Measurements from ENCODE around the gene TLE5.
"Not testable (repeated sequence)": the region's sequence is repeated elsewhere in the genome, so short reads cannot be mapped to it uniquely, and the experiment has no call there.

The TLE5 gene

DNA sequence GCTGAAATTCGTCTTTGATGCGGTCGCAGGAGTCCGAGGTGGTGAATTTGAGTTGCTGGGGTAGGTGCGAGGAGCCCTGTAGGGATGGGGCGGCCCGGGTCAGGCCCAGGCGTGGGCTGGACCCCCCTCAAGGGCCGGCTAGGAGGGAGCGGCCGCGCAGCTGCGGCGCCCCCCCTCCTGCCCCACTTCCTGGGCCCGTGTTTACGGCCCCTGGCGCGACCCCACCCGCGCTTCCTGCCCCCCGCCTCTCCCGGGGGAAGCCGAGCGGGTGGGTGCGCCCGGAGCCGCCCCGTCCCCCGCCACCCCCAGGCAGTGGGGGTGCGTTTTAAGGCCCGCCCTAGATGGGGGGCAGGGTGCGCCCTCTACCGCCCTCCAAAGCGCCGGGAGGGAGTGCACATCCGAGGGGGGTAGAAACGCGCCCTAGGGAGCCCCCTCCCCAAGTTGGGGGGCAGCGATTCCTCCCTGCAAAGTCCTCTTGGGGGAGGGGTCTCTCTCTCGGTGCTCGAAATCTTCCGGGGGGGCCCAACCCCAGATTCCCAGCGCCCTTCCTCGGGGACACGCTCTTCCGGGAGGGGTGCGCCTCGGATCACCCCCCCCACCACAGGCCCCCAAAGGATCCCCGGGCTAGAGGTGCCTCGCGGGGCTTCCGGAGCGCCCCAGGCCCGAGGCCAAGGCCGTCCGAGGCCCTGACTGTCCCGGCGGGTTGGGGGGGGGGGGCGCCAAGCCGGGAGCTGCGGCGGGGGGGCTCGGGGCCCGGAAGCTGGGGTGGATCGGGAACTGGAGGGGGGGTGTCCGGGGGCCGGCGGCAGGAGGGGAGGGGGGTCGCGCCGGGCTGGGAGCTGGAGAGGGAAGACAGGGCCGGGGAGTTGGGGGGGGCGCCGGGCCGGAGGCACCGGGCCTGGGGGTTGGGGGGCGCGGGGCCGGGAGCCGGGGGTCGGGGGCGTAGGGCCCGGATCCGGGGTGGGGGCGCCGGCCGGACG, 823 bp downstream of the TLE5 start:
- peak; percentile 30 for DNase-seq (ENCODE audit: low read depth, low spot score)

DNA sequence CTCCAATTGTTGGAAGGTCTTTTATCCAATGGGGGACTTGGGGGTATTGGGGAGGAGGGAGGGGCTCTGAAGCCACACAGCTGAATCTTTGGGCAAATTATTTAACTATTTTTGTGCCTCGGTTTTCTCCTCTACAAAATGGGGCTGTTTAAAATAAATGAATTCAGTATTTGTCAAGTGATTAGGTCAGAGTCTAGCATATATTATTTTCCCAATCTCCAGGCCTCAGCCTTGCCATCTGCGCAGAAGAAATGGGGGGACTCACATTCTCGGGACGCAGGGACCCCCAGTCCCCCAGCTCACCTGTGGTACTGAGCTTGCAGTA, 1.5 kb downstream of the TLE5 start:
- DNase-seq (ENCODE audit: low read depth, low spot score) = no peak

DNA sequence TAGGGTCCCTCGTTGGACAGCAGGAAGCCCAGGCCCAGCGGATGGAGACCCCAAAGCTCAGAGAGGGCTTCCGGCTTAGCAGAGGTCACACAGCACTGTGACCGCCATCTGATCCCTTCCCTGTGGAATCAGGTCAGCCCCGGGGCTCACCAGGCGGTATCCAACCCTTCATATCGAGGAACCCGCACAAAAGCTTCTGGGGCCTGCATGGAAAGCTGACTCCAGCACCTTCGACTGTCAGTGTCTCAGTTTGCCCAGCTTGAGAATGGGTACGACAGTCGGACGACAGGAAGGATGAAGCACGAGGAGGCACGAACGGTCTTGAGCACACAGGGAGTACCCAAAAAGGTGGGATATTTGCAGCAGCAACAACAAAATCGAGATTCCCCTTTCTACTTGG, 2.6 kb downstream of the TLE5 start:
- no peak for DNase-seq (ENCODE audit: low read depth, low spot score)

DNA sequence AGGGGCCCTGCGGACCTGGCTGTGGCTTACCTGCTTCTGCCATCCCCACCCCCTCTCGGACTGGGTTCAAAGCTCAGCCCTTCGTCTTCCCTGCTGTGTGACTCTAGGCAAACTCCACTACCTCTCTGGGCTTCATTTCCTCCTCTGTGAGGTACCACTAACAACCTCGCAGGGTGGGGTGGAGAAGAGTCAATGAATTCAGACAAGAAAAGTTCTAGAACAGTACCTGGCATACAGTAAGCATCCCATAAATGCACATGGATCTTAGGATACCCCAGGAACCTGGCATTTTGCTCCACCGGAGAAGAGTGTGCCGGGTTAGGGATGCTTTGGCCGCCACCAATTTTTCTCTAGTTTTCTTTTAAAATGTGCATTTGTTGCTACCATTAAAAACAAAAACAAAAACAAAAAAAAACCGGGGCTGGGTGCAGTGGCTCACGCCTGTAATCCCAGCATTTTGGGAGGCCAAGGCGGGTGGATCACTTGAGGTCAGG, 3.4 kb downstream of the TLE5 start:
- DNase-seq (ENCODE audit: low read depth, low spot score) = no peak

DNA sequence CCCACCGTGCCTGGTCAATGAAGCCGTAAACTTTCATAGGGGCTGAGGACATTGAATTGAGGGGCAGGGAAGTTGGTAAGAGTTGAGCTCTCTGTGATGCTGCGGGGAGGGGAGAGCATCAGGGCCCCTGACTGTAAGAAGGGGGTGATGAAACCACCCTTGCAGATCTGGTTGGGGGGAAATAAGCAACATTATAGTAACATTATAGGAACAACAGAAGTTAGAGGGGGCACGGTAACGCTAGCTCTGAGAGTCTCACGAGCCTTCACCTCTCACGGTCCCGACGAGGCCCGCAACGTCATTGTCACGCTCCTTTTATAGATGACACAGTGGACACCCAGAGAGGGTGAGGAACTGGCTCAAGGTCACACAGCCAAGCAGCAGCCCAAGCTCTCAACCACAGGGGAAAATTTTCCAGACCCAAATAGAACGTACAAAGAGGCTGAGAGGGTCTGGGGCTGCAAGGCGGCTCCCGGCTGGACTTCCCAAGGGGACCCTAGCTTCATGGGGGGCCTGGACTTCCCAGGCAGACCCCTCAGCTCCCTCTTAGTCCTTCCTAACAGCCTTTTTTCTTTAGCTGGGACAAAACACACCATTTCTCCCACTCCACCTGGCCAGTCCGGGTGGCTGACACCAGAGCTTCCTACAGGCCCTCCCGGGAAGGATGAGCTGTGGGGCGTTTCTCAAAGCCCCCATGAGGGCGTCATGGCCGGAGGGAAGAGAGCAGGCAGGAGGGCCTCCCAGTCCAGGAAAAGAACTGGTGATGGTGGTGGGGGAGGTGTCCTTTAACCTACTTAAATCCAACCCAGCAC, 4.1 kb downstream of the TLE5 start:
- no peak for DNase-seq (ENCODE audit: low read depth, low spot score)

DNA sequence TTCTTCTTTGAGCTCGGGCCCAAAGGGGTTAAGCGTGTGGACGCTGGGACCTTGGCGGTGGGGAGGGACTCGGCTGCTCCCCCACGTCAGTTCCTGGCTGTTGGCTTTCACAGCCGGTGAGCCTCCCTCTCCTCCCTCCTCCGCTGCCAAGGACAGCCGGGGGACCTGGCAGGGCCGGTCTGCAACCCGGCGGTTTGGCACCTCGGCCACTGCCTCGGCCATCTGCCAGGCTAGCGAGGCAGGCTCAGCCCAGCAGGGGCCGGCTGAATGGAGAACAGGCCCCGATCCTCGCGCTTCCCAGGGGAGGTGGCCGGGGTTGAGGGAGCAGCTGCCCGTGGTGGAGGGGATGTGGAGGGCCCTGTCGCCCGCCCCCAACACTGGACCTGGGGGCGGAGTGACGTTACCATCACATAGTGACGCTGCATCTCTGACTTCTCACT, 5.0 kb downstream of the TLE5 start:
- DNase-seq (ENCODE audit: low read depth, low spot score) = no peak

DNA sequence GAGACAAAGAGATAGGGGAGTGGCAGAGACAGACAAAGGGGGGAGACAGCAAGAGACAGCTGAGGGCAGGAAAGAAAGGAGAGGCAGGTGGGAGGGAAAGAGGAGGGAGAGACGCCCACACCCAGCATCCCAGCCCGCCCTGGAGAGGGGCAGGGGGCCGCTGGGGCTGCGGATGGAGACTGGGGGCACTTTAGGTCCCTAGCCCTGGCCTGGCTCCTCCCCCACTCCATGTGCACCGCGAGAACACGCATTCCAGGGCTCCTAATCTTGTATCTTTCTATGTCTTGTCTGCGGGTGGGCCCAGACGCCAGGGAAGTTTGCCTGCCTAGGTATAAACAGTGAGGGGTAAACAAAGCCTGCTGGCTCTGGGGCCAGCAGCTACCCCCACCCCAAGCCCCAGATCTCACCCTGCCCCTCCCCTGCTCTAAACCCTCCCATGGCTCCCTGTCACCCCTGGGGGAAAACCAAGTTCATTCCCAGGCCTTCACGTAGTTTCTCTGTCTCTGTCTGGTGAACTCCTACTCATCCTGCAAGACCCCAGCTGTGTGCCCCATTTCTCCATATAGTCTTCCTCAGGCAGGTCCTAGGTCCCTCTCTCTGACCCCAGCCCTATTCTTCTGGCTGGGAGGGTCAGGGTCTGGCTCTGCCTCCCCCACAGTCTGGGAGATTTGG, 5.7 kb downstream of the TLE5 start:
- no peak for DNase-seq (ENCODE audit: low read depth, low spot score)

DNA sequence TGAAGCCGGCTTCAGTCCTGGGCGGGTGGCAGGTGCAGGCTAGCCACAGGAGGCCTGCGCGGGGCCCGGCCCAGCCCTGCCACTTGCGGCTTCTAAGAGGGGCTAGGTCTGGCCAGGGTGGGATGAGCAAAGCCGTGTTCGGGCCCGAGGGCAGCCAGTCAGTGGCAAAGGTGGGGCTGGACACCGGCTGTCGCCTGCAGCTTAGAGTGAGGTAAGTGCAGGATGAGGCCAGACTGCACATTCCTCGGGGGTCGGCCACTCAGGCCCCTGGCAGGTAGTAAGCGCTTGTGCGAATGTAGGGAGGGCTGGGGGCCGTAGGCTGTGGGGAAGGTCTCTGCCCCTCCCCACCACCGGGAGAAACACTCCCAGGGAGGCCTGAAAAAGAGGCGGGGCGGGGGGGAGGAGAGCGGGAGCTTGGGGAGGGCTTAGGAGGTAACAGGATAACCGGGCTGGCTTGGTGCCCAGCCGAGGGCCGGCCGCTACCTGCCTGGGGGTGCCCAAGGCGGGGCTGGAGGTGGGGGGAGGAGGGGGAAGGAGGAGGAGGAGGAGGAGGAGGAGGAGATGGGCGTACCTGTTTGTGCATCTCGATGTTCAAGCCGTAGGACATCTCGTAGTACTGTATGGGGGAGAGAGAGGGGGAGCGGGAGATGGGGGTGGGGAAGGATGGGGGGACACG, 6.4 kb downstream of the TLE5 start:
- DNase-seq (ENCODE audit: low read depth, low spot score) = no peak

DNA sequence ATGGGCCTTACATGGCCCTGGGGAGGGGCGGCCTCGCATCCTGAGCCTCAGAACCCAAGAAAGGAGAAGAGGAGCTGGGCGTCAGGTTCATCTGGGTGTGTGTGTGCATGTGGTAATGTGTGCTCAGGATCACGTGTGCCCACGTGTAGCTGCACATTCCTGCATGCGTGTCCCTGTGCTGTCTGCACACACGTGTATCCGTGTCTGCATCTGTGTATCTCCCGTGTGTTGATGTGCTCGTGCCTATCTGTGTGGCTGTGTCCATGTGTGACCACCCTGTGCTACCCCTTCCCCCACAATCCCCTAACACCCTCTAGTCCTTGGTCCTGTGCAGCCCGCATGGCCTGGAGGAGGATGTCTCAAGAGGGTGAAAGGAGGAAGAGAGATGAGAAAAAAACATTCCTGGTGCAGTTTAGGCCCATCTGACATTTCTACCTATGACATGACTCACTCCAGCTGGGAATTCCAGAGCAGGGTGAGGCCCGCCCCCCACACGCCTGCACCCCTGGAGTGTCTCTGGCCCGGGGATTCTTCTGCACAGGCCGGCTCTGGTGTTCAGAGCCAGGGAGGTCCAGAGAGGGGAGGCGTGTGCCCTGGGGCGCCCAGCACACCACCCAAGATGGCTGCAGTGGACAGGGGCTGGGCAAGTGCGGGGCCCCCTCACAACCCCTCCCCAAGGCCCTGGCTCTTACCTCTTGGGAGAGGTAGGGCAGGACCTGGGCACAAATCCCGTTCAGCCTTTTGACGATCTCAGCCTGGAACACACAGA, 7.1 kb downstream of the TLE5 start:
- no peak for DNase-seq (ENCODE audit: low read depth, low spot score)

DNA sequence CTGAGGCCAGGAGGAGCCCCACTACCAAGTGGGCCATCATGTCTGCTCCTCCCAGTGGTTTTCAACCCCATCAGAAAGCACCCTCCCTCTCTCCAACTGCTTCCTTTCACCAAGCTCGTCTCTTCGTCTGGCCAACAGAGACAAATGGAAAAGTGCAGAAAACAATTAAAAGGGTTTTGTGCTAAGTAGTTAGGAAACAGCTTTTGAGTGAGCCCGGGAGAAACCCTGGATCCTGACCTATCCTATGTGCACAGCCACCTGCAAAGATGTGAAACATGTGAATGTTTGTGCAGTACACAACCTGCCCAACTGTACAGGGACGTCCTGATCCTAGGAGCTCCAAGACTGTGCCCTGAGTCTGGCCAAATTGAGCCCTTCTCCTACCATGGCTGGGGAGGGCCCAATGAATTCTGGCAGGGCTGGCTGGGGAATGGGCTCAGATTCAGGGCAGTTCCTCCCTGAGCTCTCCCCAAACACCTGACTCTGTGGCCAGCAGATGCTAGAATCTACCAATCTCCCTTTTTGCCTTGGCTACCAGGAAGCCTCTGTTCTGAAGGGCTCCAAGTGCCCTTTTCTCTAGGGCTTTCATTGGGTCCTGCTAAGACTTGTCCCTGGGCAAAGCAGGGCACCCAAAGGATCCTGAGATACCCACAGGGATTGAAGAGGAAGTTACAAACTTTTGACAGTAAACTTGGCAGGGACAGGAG, 7.9 kb downstream of the TLE5 start:
- DNase-seq (ENCODE audit: low read depth, low spot score) = no peak

DNA sequence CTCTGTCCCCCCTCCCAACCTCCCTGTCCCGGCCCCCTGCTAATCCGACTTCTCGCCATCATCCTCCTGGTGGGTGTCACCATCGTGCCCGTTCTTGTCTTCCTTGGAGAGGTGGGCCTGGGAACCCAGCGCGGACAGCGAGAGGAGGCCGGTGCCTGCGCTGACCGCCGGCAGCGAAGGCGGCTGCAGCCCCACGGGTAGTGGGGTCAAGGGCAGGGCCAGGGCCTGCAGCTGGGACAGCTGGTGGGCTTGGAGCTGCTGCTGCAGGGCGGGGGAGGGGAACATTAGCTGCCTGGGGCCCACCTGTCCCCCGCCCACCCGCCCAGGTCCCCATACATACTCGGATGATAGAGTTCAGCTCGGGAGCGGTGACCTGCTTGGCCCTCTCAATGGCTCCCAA, 8.5 kb downstream of the TLE5 start:
- DNase-seq (ENCODE audit: low read depth, low spot score) = no peak

DNA sequence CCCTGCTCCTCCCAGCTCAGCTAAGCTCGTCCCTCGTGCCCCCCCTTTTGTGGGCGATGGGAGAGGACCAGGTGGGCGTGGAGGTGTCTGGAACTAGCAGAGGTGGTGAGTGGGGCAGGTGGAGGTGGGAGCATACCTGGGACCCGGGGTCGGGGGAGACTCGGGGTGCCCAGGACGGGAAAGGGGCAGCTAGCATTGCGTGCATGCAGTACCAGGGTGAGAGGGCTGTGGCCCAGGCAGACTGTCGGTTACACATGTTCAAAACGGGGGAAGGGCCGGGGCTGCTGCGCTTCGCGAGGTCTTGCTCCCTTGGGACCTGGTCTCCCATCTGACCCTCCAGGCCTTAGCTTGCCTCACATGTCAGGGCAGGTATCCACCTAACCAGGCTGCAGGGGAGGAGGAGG, 9.1 kb downstream of the TLE5 start:
- DNase-seq (ENCODE audit: low read depth, low spot score) = no peak

DNA sequence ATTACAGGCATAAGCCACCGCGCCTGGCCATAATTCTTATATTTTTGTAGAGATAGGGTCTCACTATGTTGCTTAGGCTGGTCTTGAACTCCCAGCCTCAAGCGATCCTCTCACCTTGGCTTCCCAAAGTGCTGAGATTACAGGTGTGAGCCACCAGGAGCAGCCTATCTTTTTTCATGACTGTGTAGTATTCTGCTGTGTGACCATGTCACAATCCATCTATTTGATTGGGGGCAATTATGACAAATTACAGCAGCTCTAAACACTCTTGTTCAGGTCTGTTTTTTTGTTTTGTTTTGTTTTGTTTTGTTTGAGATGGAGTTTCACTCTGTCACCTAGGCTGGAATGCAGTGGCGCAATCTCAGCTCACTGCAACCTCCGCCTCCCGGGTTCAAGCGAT, 12.3 kb downstream of the TLE5 start:
- DNase-seq (ENCODE audit: low read depth, low spot score) = not testable (repeated sequence)

DNA sequence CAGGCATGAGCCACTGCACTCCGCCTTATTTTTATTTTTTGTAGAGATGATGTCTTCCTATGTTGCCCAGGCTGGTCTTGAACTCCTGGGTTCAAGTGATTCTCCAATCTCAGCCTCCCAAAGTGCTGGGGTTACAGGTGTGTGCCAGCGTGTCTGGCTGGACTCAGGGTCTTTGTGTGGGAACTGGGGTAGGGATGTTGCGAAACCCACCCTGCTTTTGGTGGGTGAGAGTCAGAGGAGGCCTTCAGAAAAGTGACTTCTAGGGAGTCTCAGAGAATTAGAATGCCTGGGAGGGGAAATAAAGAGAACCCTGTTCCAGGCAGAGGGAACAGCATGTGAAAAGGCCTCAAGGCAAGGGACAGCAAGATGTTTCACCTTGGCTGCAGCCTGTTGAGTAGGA, 13.2 kb downstream of the TLE5 start:
- no peak for DNase-seq (ENCODE audit: low read depth, low spot score)

DNA sequence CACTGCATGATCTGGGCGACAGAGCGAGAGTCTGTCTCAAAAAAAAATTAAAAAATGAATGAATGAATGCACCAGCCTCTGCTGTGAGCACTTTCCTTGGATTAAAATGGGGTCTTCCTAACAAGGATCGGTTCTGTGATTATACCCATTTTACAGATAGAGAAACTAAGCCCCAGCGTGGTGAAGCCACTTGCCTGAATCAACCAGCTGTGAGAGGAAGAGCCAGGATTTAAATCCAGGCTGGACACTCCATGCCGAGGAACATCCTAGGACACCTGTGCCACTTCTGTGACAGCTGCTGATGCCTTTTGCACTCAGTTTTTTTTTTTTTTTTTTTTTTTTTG, 14.1 kb downstream of the TLE5 start:
- DNase-seq (ENCODE audit: low read depth, low spot score) = no peak

DNA sequence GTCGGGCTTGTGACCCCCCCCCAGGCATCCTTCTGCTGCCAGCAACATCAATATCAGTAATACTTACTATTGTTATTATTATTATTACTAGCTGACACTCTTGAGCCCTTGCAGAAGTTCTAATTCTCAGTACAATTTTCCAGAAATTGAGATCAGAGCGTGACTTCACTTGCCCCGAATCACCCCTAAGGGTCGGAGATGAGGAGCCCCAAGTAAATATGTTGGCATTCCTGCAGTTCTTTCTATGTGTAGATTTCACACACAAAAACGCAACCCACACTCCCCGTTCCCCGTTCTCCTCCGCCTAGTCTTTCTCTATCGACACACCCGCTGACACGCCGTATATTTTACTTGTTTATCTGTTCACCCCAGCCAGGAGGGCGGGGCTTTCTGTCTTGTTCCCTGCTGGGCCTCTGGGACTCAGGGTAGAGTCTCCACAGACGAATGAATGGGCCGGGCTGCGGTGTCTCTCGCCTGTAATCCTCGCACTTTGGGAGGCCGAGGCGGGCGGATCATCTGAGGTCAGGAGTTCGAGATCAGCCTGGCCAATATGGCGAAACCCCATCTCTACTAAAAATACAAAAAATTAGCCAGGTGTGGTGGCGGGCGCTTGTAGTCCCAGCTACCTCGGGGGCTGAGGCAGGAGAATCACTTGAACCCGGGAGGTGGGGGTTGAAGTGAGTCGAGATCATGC, 14.7 kb downstream of the TLE5 start:
- DNase-seq (ENCODE audit: low read depth, low spot score) = peak; percentile 20

DNA sequence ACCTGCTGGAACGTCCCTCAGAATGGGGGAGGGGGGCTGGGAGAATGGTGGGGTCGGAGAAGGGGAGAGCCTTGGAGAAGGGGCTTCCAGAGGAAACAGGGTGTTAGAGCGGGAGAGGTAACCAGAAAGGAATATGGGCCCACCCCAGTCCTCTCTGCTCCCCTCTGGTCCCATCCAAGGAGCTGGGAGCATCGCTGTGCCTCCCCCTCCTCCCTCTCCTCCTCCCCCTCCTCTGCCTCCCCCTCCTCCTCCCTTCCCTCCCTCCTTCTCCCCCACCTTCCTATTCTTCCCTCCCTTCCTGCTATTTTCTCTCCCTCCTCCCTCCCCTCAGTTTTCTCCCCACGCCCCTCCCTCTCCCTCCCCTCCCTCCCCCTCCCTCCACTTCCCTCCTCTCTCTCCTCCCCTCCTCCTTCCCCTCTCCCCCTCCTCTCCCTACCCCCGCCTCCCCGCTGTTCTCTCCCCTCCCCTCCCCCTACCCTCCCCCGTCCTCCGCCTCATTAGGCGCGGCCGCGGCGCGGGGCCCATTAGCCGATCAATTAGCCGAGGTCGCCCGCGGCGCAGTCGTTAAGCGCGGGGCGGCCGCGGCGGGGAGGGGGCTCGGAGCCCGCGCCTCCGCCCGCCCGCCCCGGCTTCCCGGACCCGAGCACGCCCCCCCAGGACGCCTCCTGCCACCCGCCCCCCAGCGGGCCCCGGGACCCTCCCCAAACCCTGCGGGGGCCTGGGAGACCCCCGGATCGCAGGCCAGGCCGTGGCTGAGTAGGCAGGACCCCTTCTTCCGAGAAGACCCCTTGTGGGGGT, 15.4 kb downstream of the TLE5 start:
- DNase-seq (ENCODE audit: low read depth, low spot score) = no peak

DNA sequence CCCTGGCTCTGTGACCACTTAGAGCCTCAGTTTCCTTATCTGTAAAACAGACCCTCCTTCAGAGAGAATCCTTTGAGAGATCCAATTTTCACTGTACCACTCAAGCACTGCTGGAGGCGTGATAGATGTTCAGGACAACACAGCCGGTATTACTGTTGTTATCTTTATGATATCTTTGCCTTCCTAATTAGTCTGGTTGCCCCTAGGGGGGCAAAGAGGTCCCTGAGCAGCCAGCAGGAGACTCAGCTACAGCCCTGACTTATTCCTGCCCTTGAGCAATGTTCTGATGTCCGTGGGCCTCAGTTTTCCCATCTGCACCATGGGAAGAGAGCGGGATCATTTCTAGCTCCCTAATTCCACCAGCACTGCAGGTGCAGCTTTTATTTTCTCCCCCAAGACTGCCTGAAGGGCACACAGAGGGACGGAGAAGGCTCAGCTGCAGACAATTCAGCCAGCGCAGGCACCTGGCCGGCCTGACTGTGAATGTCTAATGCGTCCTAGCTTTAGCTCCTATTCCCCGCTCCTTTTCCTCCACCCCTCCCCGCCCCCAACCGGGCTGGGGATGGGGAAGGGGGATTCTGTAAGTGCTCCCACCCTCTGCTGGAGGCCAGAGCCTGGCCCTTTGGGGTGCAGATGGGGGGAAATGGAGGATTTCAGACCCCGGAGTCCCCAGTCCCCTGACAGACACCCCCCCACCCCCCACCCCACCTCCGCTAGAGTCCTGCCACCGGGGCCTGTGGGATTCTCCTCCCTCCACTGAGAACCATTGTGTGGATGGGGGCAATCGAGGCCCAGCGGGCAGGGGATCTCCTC, 16.2 kb downstream of the TLE5 start:
- DNase-seq (ENCODE audit: low read depth, low spot score) = no peak

Data from activated naive CD8-positive, alpha-beta T cell treated with anti-CD3 and anti-CD28 coated beads, Interleukin-2, amount 50 U/mL, for 16 hours (primary cell).